GM19397 (cell line): Measurements from ENCODE around the gene STK16.

ENCODE experiments used
- ATAC-seq: cut with Tn5 transposase; IDR thresholded peaks from one replicate; pipeline ENCODE4 v1.9.1; 2021; ENCODE audit warnings: mild to moderate bottlenecking, moderate library complexity; ENCODE audit not compliant: unreplicated experiment

Gene STK16

GRCh38 chr2:219268294-219268693 is 23.0 kb downstream of the STK16 start:
- no peak for ATAC-seq

GRCh38 chr2:219269362-219270054 is 24.2 kb downstream of the STK16 start:
- no peak for ATAC-seq

GRCh38 chr2:219270055-219270372 is 24.7 kb downstream of the STK16 start:
- no peak for ATAC-seq

GRCh38 chr2:219271021-219271420 is 25.7 kb downstream of the STK16 start:
- no peak for ATAC-seq

GRCh38 chr2:219272356-219272755 is 27.1 kb downstream of the STK16 start:
- ATAC-seq: no peak

- no peak for ATAC-seq
Measured at GRCh38 chr2:219272995-219273394, 27.7 kb downstream of the STK16 start.

- no peak for ATAC-seq
Measured at GRCh38 chr2:219273937-219274336, 28.7 kb downstream of the STK16 start.

- no peak for ATAC-seq
Measured at GRCh38 chr2:219274361-219274921, 29.2 kb downstream of the STK16 start.

- no peak for ATAC-seq
Measured at GRCh38 chr2:219277703-219278654, 32.7 kb downstream of the STK16 start.

- no peak for ATAC-seq
Measured at GRCh38 chr2:219278655-219279150, 33.4 kb downstream of the STK16 start.

GRCh38 chr2:219279151-219279915 is 34.1 kb downstream of the STK16 start, which contains the start of gene DNAJB2:
TSS of gene DNAJB2 (plus strand) at chr2:219279366. CDS start at chr2:219279834, 468 bp downstream.
- ATAC-seq: peak; percentile 89

- ATAC-seq: no peak
Measured at GRCh38 chr2:219279916-219280516, 34.7 kb downstream of the STK16 start.

- ATAC-seq: no peak
Measured at GRCh38 chr2:219280651-219281050, 35.4 kb downstream of the STK16 start.

- no peak for ATAC-seq
Measured at GRCh38 chr2:219281588-219281987, 36.3 kb downstream of the STK16 start.

GRCh38 chr2:219282375-219282774 is 37.1 kb downstream of the STK16 start:
- no peak for ATAC-seq

- ATAC-seq: no peak
Measured at GRCh38 chr2:219282943-219283581, 37.8 kb downstream of the STK16 start.

GRCh38 chr2:219284501-219285372 is 39.5 kb downstream of the STK16 start:
- no peak for ATAC-seq

GRCh38 chr2:219285373-219285735 is 40.1 kb downstream of the STK16 start:
- ATAC-seq: no peak

- ATAC-seq: no peak
Measured at GRCh38 chr2:219285894-219286425, 40.7 kb downstream of the STK16 start.
